Measurements from ENCODE around the gene ACO1. TPM values are rescaled to one million over a fixed set of nuclear protein-coding genes. Genes with fewer than 3 reads are reported as not detected.

The ACO1 gene
- total RNA-seq, 1 donor from 2014 or later: 19.1 TPM

DNA sequence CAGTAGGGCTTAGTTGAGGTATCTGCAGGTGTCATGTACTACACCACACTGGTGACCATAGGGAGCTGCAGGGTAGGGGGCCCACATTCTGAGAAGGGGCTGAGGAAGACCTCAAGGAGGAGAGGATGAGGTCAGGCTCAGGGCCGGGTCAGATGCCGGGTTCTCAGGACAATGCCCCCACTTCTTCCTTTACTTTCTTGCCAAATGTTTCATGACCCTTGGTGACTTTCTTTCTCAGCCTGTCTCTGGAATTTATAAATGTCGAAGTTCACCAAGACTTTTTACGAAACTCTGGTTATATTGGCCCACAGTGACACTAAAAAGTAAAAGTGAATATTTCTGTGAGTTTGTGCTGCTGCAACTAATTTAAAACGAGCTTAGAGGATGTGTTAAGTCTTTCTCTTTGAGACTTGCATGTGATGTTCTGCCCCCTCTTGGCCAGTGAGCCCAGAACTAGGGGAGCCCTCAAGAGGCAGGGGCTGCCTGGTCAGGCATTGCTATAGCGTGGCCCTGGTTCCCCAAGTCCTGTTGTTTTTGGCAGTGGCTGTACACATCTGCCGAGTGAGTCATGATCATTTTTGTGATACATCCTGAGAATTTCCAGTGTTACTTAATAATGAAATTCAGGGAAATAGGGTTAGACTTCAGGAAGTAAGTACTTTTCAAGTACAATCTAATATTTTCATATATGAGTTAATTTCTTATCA is 11.2 kb downstream of the ACO1 start:
- H3K4me3 ChIP-seq: no peak overlapping the region
- H3K9me3 ChIP-seq: no peaks in the 10 kb centered on the region
- intact Hi-C loops (cut with DNase I): no loop called here
- TF ChIP-seq CTCF (IDR thresholded peaks at IDR 0.05): no peak
- no peaks in the 10 kb centered on the region for H3K36me3 ChIP-seq
- peaks cover 2 to 5% of the 10 kb centered on the region in 2 donors for H3K4me1 ChIP-seq
- no peak overlapping the region for H3K27ac ChIP-seq
- no peaks in the 10 kb centered on the region for H3K27me3 ChIP-seq
- DNase-seq (ENCODE audit: low spot score in 2 of 2): peak in 1 of 2 donors; percentile 68

DNA sequence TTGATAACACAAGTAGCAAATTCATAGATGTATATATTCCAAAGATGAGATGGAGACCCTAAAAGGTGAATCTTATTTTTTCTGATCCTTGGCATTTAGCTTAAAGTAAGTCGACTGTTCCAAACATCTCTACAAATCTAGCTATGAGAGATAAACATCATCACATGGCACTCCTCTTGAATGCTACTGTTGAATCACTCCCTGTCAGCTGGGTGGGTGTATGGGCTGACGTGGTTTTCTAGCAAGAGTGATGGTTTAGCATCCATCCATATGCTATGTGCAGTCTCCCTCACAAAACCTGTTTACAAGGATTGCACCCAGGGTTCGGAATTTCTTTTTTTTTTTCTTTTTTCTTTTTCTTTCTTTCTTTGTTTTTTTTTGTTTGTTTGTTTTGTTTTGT is 13.8 kb downstream of the ACO1 start:
- Histone ChIP-seq H3K4me1 (peaks cover 2 to 5% of the 10 kb centered on the region in 2 donors), H3K27ac (no peak overlapping the region)
- intact Hi-C loops (cut with DNase I): no loop called here

DNA sequence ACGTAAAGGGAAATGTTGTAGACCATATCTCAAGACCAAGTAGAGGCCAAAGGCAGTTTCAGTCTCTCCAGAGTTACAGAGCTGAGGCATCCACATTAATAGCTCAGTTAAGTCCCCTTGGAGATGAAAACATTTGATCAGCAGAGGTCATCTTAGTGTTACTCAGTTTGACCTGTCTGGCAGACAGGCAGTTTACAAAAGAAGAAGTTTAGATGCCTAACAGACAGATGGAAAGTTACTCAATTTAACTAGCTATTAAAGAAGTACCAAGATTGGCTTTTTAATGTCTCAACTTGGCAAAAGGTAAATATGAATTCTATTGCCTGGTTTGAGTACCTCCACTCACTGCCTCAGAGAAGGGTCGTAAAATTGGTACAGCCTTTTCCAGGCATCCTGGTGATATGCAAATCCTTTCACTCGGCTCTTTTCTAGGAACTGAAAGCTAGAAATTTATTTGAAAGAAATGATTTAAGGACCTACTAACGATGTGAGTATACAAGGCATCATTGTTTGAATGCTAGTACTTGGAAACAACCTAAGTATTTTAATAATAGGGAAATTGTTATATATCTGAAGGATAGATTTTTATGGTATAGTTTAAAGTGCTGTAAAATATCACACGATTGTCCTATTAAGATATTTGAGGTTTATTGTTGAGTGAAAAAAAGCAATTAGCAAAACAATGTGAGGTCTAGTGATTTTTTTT is 14.8 kb downstream of the ACO1 start:
- intact Hi-C loops (cut with DNase I): no loop called here

More for the DNA sequence above, 13.8 kb downstream of the ACO1 start:
- H3K4me3 ChIP-seq: no peak overlapping the region
- H3K36me3 ChIP-seq: no peaks in the 10 kb centered on the region
- DNase-seq (ENCODE audit: low spot score in 2 of 2): no peak
- H3K9me3 ChIP-seq: no peaks in the 10 kb centered on the region
- no peaks in the 10 kb centered on the region for H3K27me3 ChIP-seq
- TF ChIP-seq CTCF (IDR thresholded peaks at IDR 0.05): no peak

DNA sequence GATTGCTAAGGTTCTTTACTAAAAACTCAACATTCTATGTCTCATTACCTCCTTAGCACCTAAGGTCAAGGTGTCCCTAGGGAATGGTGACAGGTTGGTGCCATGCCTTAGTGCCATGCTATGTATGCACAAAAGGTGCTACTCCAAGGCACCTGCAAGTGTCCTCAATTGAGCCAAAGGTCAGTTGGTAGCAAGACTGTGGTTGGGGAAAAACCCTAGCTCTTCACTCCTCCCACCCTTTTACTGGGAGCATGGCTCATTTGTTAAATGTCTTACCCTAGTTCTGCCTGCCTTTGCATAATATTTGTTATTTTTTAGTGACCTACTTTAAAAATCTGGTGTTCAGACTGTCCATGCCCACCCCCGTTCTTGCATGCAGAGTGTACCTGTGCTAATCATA is 17.0 kb downstream of the ACO1 start:
- Histone ChIP-seq H3K36me3 (peaks cover 8 to 15% of the 10 kb centered on the region in 2 donors), H3K27me3 (no peaks in the 10 kb centered on the region), H3K4me3 (no peak overlapping the region), H3K27ac (no peak overlapping the region), H3K9me3 (no peaks in the 10 kb centered on the region), H3K4me1 (no peaks in the 10 kb centered on the region)
- TF ChIP-seq CTCF (IDR thresholded peaks at IDR 0.05): no peak
- intact Hi-C loops (cut with DNase I): no loop called here
- DNase-seq (ENCODE audit: low spot score in 2 of 2): no peak

More for the DNA sequence above, 14.8 kb downstream of the ACO1 start:
- Histone ChIP-seq H3K27ac (no peak overlapping the region), H3K27me3 (no peaks in the 10 kb centered on the region), H3K4me3 (no peak overlapping the region), H3K36me3 (no peaks in the 10 kb centered on the region), H3K4me1 (peaks cover 2 to 5% of the 10 kb centered on the region in 2 donors), H3K9me3 (no peaks in the 10 kb centered on the region)
- no peak for DNase-seq (ENCODE audit: low spot score in 2 of 2)
- TF ChIP-seq CTCF (IDR thresholded peaks at IDR 0.05): no peak

DNA sequence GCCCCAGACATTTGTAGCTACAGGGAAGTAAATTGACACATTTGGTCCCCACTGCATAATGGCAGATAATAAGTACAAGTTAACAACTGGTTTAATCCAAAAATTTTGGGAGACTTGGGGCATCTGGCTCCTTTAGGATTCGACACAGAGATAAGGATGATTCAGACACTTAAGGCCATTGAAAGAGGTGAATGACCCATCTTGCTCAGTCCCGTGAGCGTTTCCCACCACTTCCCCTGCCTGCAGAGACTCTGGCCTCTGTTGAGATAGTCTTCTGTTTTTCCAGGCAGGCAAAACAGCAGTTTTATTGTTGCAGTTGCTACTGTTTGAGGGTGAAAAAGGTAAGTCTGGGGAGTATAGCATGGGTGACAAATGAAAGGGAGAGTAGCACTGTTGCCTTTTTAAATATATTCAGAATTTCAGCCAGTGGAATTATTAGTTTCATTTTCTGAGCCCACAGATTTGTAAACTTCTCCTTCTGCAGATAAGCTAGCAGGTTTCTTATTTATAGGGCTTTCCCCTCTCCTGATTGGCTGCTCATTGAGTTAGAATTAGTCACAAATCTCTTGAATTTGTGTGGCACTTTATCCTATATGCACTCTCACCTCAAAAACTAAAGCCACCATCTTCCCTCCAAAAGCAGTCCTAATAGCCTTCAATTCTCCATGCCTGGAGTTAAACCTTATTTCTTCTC is 19.3 kb downstream of the ACO1 start:
- H3K4me3 ChIP-seq: no peak overlapping the region
- intact Hi-C loops (cut with DNase I): no loop called here
- no peaks in the 10 kb centered on the region for H3K4me1 ChIP-seq
- no peak overlapping the region for H3K27ac ChIP-seq
- H3K9me3 ChIP-seq: no peaks in the 10 kb centered on the region
- H3K36me3 ChIP-seq: peaks cover 27 to 37% of the 10 kb centered on the region in 2 donors
- no peak for DNase-seq (ENCODE audit: low spot score in 2 of 2)
- no peak for TF ChIP-seq CTCF (IDR thresholded peaks at IDR 0.05)
- no peaks in the 10 kb centered on the region for H3K27me3 ChIP-seq

Data from ascending aorta (tissue), 2 donors.